HG03457 (cell line): ENCODE measurements around the gene YIF1B.
"Not testable (repeated sequence)": the region's sequence is repeated elsewhere in the genome, so short reads cannot be mapped to it uniquely, and the experiment has no call there.

Source experiments
- ATAC-seq: cut with Tn5 transposase; IDR thresholded peaks from one replicate; pipeline ENCODE4 v1.9.1; 2021; ENCODE audit warnings: moderate number of reproducible peaks; ENCODE audit not compliant: unreplicated experiment

YIF1B gene

GRCh38 chr19:38277969-38278680 is 37.6 kb downstream of the YIF1B start:
- no peak for ATAC-seq

GRCh38 chr19:38277549-38277948 is 38.2 kb downstream of the YIF1B start:
- no peak for ATAC-seq

GRCh38 chr19:38276942-38277517 is 38.7 kb downstream of the YIF1B start:
- no peak for ATAC-seq

- no peak for ATAC-seq
These were observed 41.0 kb downstream of the YIF1B start for GRCh38 chr19:38274739-38275138.

- no peak for ATAC-seq
These were observed 42.2 kb downstream of the YIF1B start for GRCh38 chr19:38273499-38273898.

GRCh38 chr19:38270587-38271167 is 45.1 kb downstream of the YIF1B start:
- ATAC-seq = no peak

GRCh38 chr19:38268539-38268938 is 47.2 kb downstream of the YIF1B start:
- no peak for ATAC-seq

- no peak for ATAC-seq
These were observed 47.8 kb downstream of the YIF1B start for GRCh38 chr19:38267761-38268483.

GRCh38 chr19:38266981-38267597 is 48.7 kb downstream of the YIF1B start:
- no peak for ATAC-seq

GRCh38 chr19:38265921-38266429 is 49.8 kb downstream of the YIF1B start:
- no peak for ATAC-seq

- no peak for ATAC-seq
These were observed 50.4 kb downstream of the YIF1B start for GRCh38 chr19:38265213-38265861.

GRCh38 chr19:38264486-38265212 is 51.1 kb downstream of the YIF1B start, which contains the start of gene SPINT2:
Gene SPINT2, plus strand, starts transcription at chr19:38264573. Its CDS starts 320 bp downstream, at chr19:38264893.
- no peak for ATAC-seq

GRCh38 chr19:38263689-38264485 is 51.9 kb downstream of the YIF1B start:
- no peak for ATAC-seq

GRCh38 chr19:38262585-38263268 is 53.0 kb downstream of the YIF1B start:
- no peak for ATAC-seq

- not testable (repeated sequence) for ATAC-seq
These were observed 53.8 kb downstream of the YIF1B start for GRCh38 chr19:38261942-38262341.

GRCh38 chr19:38255383-38256014 is 60.2 kb downstream of the YIF1B start:
- no peak for ATAC-seq

- no peak for ATAC-seq
These were observed 62.0 kb downstream of the YIF1B start for GRCh38 chr19:38253788-38254187.
